Right lobe of liver (tissue), 4 donors: ENCODE results near the gene KCNMA1.

Source experiments
- POLR2A ChIP-seq: fragments of 450-650 bp; IDR thresholded peaks from one replicate; pipeline ENCODE4 v1.6.1; 2017; ENCODE audit warnings: antibody characterized with exemption, mild to moderate bottlenecking
- TF ChIP-seq, protein P1 (sequence below), 4 donors: fragments of 200-600 bp in 3 of 4; fragments of 450-650 bp in 1 of 4; IDR thresholded peaks; one replicate each; pipeline versions ENCODE4 v1.5.1 to v1.8.0; 2016 to 2022; ENCODE audit warnings: antibody characterized with exemption in 4 of 4, mild to moderate bottlenecking in 2 of 4
- donor health status: DM: no; HTN: no; CAD: no.
- donor health status: DM: no; HTN: no; CAD: no.
- donor health status: DM: no; HTN: yes; CAD: no.

DNA sequence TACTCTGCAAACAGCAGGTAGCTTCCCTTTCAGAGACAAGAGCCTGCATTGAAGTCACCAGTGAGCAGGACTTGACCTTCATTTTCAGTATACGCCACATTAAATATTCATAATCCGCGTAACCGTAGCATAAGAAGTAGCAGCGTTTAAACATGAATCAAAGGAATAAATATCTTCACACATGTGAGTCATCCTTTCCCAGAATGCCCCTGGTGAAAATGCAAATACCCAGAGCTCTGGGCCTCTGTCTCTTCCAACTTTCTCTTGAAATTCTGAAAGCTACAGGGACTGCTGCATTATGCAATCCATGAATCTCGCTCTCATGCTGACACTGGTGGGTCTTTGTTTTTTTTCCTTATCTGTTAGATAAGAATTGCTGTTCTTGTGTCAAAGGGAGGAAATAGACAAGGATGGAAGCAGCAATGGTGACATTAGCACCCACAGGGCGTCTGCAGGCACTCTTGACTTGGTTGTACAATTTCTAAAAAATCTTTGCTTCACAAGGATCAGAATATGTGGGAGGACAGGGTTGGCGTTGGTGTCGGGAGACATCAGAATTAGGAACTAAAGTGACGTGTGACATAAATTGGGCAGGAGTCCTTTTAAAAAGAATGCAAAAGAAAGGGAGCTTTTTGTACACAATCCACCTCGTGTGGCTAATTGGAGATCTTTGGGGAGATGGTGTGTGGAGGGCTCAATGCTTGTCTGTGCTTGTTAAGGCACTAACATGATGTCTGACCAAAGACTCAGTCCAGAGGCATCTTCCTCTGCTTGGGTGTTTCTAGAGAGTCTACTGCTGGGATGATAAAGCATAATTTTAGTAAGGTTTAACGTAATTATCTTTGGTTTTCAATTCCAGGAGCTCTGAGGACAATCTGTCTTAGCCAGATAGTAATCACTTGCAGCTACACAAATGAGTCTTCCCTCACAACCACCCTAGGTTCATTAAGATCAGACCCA lies 390.3 kb downstream of the KCNMA1 start:
- TF ChIP-seq, protein P1, sequence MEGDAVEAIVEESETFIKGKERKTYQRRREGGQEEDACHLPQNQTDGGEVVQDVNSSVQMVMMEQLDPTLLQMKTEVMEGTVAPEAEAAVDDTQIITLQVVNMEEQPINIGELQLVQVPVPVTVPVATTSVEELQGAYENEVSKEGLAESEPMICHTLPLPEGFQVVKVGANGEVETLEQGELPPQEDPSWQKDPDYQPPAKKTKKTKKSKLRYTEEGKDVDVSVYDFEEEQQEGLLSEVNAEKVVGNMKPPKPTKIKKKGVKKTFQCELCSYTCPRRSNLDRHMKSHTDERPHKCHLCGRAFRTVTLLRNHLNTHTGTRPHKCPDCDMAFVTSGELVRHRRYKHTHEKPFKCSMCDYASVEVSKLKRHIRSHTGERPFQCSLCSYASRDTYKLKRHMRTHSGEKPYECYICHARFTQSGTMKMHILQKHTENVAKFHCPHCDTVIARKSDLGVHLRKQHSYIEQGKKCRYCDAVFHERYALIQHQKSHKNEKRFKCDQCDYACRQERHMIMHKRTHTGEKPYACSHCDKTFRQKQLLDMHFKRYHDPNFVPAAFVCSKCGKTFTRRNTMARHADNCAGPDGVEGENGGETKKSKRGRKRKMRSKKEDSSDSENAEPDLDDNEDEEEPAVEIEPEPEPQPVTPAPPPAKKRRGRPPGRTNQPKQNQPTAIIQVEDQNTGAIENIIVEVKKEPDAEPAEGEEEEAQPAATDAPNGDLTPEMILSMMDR (IDR thresholded peaks at IDR 0.05): no peak
- no peak for TF ChIP-seq POLR2A
